ENCODE measurements around the gene FZD2.

DNA sequence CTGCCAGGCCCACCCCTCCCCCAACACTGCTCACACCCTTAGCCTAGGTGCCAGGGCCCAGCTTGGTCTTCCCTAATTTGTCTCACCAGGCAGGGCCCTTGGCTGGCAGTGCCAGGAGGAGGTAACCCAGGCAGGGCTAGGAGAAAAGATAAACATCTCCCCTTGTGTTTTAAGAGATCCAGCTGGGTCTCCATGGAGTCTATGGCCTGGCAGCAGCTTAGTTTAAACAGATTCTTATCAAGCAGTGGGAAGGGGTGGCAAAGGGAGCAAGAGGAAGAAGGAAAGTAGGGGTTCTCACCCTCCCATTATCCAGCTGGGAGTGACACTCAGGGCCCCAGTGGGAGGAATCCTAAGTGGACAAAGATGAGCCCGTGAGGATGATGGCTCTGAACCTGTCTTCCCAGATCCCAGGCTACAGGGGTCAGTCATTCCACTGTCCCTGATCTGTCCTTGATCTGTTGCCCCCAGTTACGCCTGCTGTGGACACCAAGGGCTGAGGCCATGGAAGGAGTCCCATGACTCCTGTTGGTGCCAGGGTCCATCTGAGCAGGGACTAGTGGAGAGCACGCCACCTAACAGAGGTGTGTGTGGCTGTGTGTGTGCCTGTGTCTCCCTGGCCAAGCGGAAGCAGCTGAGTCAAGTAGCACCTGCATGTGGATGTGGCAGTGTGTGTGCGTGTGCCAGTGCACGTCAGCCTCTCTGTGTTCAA is 51.6 kb downstream of the FZD2 start:
- no peak for TF ChIP-seq CTCF (conservative IDR thresholded peaks at IDR 0.05)
- TF ChIP-seq EZH2 (IDR thresholded peaks at IDR 0.05; ENCODE audit: low read depth): no peak
